ENCODE data around the gene U2AF2. TPM values are rescaled to one million over a fixed set of nuclear protein-coding genes. Genes with fewer than 3 reads are reported as not detected.

Gene U2AF2
- total RNA-seq, 1 donor from 2014 or later: 143 TPM

DNA sequence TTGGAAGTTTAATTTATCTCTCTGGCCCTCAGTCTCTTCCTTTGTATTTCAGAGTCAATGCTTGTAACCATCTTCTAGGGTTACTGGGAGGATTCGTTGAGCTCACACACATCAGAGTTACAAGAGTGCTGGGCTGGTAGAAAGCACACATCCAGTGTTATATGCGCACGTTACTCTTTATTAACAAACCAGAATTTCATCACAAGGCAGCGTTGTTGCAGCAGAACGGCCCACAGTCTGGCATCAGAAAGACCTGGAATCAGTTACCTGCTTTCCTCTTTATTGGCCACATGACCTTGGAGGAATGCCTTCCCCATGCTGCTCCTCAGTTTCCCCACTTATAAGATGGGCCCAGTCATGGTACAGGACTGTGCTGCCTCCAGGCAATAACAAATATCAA is 45.5 kb upstream of the U2AF2 start:
- intact Hi-C loops (cut with DNase I): no loop called here
- Histone ChIP-seq H3K36me3 (peaks cover 34% of the 10 kb centered on the region), H3K27ac (no peak overlapping the region), H3K27me3 (ENCODE audit: low read depth) (no peaks in the 10 kb centered on the region), H3K4me3 (no peak overlapping the region), H3K9me3 (no peaks in the 10 kb centered on the region), H3K4me1 (peaks cover 32% of the 10 kb centered on the region)
- TF ChIP-seq, protein P1, sequence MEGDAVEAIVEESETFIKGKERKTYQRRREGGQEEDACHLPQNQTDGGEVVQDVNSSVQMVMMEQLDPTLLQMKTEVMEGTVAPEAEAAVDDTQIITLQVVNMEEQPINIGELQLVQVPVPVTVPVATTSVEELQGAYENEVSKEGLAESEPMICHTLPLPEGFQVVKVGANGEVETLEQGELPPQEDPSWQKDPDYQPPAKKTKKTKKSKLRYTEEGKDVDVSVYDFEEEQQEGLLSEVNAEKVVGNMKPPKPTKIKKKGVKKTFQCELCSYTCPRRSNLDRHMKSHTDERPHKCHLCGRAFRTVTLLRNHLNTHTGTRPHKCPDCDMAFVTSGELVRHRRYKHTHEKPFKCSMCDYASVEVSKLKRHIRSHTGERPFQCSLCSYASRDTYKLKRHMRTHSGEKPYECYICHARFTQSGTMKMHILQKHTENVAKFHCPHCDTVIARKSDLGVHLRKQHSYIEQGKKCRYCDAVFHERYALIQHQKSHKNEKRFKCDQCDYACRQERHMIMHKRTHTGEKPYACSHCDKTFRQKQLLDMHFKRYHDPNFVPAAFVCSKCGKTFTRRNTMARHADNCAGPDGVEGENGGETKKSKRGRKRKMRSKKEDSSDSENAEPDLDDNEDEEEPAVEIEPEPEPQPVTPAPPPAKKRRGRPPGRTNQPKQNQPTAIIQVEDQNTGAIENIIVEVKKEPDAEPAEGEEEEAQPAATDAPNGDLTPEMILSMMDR (IDR thresholded peaks at IDR 0.05): no peak
- DNase-seq: no peak
- ATAC-seq: no peak

DNA sequence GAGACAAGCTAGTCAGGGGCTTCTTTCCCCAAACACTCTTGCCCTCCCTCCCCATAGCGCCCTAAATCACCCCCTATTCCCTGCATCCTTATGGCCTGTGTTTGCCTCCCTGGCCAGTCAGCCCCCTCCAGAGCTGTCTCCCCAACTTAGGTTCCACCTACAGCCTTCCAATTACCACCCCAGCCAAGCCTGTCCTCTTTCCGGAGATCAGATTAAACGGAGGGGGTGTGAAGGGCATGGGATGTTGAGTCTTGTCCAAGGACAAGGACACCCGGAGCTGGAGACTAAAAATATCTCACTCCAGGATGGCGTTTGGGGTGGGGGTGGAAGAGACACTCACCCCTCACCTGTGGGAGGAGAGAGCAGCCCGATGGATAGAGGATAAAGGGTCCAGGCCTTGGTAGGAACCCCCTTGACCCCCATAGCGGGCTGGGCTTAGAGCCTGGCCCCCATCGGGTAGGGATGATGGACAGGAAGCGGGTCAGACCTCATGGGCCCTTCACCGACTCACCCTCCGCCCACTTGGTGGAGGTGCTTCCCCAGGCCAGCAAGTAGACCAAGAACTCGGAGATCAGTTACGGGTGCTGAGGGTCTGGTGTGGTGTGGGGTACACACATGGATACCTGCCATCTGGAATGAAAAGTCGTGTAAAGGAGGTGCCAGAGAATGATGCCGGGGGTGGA is 43.4 kb upstream of the U2AF2 start:
- Histone ChIP-seq H3K4me1 (peaks cover 24% of the 10 kb centered on the region), H3K27ac (no peak overlapping the region), H3K36me3 (peaks cover 49% of the 10 kb centered on the region), H3K4me3 (no peak overlapping the region), H3K27me3 (ENCODE audit: low read depth) (no peaks in the 10 kb centered on the region), H3K9me3 (no peaks in the 10 kb centered on the region)
- ATAC-seq (no peak), DNase-seq (no peak)
- intact Hi-C loops (cut with DNase I): no loop called here
- TF ChIP-seq, protein P1 (IDR thresholded peaks at IDR 0.05): no peak

DNA sequence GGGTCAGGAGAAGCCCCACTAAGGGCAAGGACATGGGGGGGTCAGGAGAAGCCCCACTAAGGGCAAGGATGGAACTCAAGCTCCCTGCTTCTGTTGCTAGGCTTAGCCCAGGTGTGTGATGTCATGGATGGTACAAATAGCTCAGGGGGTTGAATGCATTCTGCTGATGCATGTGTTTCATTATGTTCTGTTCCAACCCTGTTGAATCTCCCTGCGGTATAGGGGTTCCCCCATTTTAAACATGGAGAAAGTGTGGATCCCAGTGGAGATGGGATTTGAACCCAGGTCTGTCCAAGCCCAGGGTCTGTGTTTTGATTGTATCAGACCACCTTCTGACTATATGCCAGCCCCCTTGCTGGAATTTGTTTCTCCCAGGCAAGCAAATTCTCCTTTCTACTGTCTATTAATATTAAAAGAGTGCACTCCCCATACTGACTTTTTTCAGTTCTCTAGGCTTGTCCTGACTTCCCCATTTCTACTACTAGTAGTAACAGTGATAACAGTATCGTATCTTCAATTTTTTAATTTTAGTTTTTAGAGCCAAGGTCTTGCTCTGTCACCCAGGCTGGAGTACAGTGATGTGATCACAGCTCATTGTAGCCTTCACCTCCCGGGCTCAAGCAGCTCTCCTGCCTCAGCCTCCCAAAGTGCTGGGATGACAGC is 42.7 kb upstream of the U2AF2 start:
- Histone ChIP-seq H3K27me3 (ENCODE audit: low read depth) (no peaks in the 10 kb centered on the region), H3K4me3 (no peak overlapping the region), H3K36me3 (peaks cover 49% of the 10 kb centered on the region), H3K27ac (peak overlapping the region; percentile 26), H3K4me1 (peaks cover 17% of the 10 kb centered on the region), H3K9me3 (no peaks in the 10 kb centered on the region)
- TF ChIP-seq, protein P1 (IDR thresholded peaks at IDR 0.05): no peak
- intact Hi-C loops (cut with DNase I): no loop called here
- DNase-seq (no peak), ATAC-seq (no peak)

DNA sequence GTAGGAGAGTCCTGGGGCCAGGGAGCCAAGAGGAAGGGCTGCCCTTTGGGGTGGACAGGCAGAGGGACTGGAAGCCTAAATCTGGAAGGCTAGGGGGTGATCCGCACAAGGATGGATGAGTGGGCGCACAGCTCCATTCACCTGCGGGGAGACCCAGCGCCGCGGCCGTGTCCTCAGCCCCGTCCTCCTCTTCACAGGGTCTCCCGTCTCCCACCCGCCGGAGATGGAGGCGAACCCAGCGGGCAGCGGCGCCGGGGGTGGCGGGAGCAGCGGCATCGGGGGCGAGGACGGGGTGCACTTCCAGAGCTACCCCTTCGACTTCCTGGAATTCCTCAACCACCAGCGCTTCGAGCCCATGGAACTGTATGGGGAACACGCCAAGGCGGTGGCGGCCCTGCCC is 41.4 kb upstream of the U2AF2 start:
- no peaks in the 10 kb centered on the region for H3K9me3 ChIP-seq
- TF ChIP-seq, protein P1 (IDR thresholded peaks at IDR 0.05): no peak
- H3K27me3 ChIP-seq (ENCODE audit: low read depth): no peaks in the 10 kb centered on the region
- no peak for DNase-seq
- H3K4me1 ChIP-seq: peaks cover 16% of the 10 kb centered on the region
- no peak overlapping the region for H3K27ac ChIP-seq
- H3K4me3 ChIP-seq: no peak overlapping the region
- H3K36me3 ChIP-seq: peaks cover 53% of the 10 kb centered on the region
- intact Hi-C loops (cut with DNase I): no loop called here
- no peak for ATAC-seq

DNA sequence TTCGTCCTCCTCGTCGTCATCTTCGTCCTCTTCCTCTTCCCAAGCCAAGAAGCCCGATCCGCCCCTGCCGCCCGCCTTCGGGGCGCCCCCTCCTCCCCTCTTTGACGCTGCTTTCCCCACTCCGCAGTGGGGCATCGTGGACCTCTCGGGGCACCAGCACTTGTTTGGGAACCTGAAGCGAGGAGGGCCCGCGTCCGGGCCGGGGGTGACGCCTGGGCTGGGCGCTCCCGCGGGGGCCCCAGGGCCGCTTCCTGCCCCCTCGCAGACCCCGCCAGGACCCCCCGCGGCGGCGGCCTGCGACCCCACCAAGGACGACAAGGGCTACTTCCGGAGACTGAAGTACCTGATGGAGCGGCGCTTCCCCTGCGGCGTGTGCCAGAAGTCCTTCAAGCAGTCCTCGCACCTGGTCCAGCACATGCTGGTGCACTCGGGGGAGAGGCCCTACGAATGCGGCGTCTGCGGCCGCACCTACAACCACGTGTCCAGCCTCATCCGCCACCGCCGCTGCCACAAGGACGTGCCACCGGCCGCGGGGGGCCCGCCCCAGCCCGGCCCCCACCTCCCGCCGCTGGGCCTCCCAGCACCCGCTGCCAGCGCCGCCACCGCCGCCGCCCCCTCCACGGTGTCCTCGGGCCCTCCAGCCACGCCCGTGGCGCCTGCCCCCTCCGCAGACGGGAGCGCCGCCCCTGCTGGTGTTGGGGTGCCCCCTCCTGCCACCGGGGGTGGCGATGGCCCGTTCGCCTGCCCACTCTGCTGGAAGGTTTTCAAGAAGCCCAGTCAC is 40.7 kb upstream of the U2AF2 start:
- Histone ChIP-seq H3K4me3 (no peak overlapping the region), H3K9me3 (no peaks in the 10 kb centered on the region), H3K27ac (no peak overlapping the region), H3K4me1 (peaks cover 23% of the 10 kb centered on the region), H3K36me3 (peaks cover 49% of the 10 kb centered on the region), H3K27me3 (ENCODE audit: low read depth) (no peaks in the 10 kb centered on the region)
- intact Hi-C loops (cut with DNase I): no loop called here
- DNase-seq (no peak), ATAC-seq (no peak)
- TF ChIP-seq, protein P1 (IDR thresholded peaks at IDR 0.05): no peak
